ENCODE measurements around the gene UBE2I.

UBE2I gene

GRCh38 chr16:1312467-1312816 lies 3.0 kb downstream of the UBE2I start:
- DNase-seq, result no peak

DNA sequence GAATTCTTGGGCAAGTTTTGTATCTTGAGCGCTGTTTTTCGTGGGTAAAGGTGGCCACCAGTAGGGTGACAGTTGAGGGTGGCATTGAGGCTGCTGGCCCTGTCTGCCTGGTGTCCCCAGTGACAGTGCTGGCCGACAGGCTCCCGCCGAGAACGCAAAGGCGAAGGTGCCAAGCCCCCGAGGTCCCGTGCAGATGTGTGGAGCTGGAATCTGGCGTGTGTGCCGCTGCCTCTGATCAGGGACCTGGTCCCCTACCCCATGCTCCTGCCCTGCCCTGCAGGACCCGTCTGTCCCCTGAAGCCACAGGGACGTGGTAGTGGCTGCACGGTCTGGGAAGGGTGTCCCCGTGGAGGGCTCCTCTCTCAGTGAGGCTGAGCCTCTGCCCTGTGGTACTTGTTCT lies 3.5 kb downstream of the UBE2I start:
- no peak for DNase-seq

DNA sequence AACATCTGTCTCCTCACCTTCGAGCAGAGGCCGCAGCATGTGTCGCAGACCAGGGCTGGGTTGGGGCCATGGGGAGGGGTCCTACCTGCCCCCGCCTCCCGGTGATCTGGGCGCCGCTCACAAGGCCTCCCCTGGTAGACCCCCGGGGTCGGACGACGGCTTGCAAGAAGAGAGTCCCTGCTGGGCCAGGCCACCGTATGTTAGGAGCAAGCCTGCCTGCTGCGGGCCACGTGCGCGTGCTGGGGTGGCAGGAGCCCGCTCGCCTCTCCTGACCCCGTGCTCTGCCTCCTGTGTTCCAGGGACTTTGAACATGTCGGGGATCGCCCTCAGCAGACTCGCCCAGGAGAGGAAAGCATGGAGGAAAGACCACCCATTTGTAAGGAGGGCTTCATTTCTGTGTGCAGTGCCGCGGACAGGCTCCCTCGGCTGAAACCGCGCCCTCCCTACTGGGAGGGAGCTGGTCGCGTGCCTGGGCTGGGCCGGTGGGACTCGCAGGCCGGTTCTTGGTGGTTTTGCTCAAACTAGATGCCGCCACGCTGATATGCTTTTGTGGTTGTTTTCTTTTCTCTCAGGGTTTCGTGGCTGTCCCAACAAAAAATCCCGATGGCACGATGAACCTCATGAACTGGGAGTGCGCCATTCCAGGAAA lies 4.4 kb downstream of the UBE2I start:
- DNase-seq, result no peak

GRCh38 chr16:1314399-1315068 lies 5.1 kb downstream of the UBE2I start:
- no peak for DNase-seq

GRCh38 chr16:1315081-1316032 lies 5.9 kb downstream of the UBE2I start:
- no peak for DNase-seq

- DNase-seq, result no peak
Measured at GRCh38 chr16:1316033-1316405, 6.6 kb downstream of the UBE2I start.

- DNase-seq, result no peak
Measured at GRCh38 chr16:1317479-1318267, 8.2 kb downstream of the UBE2I start.

DNA sequence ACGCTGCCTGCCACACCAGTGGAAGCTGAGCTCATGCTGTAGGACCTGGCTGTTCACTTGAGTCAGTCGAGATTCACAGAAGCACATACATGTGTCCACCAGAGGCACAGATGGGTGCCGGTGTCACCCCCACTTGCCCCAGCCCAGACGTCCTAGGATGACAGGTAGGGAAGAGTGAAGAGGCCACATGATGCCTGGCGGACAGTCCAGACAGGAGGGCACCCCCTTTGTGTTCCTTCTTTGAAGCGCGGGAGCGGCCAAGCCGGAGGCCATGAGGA lies 8.8 kb downstream of the UBE2I start:
- no peak for DNase-seq

GRCh38 chr16:1319041-1319440 lies 9.6 kb downstream of the UBE2I start:
- DNase-seq, result no peak

- DNase-seq, result no peak
Measured at GRCh38 chr16:1320097-1320496, 10.7 kb downstream of the UBE2I start.

- no peak for DNase-seq
Measured at GRCh38 chr16:1320658-1321240, 11.3 kb downstream of the UBE2I start.

DNA sequence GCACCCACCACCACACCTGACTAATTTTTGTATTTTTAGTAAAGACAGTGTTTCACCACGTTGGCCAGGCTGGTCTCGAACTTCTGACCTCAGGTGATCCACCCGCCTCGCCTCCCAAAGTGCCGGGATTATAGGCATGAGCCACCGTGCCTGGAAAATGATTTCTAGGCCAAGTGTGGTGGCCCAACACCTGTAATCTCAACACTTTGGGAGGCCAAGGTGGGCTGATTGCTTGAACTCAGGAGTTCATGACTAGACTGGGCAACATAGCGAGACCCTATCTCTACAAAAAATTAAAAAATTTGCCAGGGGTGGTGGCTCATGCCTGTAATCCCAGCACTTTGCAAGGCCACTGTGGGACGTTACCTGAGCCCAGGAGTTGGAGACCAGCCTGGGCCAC lies 13.0 kb downstream of the UBE2I start:
- DNase-seq, result no peak

- peak in 35 of 56 donors; percentile 1 to 75 (median 33) for DNase-seq
Measured at GRCh38 chr16:1323296-1324239, 14.1 kb downstream of the UBE2I start.

GRCh38 chr16:1324286-1324826 lies 14.9 kb downstream of the UBE2I start:
- no peak for DNase-seq

GRCh38 chr16:1325261-1325660 lies 15.8 kb downstream of the UBE2I start:
- DNase-seq, result no peak

DNA sequence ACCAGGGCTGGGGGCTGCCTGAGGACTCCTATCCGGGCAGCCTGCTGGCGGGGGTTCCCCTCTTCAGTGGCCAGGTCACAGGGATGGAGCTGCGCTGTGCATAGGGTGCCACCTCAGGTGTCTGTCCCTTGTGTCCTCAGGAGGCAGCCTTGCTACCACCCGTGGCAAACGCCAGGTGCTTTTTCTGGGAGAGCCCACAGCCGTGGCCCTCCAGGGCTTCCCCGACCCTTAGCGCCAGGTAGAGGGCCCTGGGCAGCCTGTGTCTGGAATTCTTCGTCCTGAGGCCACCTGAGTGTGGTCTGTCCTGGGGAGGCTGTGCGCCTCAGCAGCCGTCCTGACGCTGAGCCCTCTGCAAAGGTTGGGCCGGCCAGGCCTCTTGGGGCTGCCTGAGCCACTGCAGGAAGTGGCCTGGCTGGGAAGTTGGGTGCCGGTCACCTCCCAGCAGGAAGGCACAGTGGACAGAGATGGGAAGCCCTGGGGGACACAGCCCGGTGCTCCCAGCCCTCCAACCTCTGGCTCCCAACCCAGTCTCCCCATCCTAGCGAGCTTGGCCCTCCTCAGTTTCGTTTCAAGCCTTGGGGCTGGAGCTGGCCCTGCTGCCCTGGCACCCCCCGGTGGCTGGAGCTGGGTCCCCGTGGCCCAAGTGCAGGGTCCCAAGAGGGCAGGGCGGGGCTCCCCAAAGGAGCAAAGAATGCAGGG lies 16.4 kb downstream of the UBE2I start:
- no peak for DNase-seq

DNA sequence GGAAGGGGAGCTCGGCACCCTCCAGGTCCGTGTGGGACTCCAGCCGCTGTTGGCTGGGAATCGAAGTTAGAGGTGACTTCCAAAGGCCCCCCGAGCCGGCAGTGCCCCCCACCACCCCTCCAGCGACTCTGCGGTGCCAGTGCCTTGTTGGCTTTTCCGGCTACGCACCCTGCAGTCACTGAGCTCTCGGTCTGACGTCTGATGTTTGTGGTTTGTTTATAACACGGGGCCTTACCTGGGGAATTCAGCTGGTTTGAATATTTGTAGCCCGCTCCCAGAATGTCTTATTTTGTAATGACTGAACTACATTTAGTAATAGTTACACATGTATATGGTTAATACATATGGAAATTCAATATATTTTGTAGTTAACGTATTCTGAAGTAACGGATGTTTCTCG lies 17.0 kb downstream of the UBE2I start:
- DNase-seq, result no peak

DNA sequence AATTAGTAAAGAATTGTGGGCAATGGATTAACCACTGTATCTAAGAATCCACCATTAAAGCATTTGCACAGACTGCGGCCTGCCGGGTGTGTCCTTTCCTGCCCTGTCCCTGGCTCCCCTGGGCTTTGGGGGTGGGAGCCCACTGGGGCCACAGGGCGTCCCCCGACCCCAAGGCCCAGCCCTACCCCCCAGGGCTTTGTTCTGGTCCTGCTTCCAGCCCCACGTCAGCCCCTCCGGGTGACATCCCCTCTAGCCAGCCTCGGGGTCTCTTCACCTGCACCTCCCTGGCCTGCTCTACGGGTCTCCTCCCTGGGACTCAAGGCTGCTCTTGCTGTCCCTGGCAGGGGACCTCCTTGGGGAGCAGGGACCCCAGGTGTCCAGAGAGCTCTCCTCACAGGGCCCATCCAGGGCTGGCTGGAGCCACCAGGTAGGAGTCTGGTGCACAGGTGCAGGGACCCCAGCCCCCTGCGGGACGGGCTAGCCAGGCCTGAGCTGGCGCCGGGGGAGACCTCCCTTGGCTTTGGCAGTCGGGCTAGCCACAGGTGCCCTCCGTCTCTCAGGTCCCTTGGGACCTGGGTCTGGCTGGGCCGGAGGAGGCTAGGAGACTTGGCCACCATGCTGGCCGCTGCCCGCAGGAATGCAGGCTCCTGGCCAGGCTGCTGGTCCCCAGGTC lies 17.6 kb downstream of the UBE2I start:
- no peak for DNase-seq

GRCh38 chr16:1327619-1327947 lies 18.1 kb downstream of the UBE2I start:
- no peak for DNase-seq
